ENCODE measurements around the gene NPB.

NPB gene

DNA sequence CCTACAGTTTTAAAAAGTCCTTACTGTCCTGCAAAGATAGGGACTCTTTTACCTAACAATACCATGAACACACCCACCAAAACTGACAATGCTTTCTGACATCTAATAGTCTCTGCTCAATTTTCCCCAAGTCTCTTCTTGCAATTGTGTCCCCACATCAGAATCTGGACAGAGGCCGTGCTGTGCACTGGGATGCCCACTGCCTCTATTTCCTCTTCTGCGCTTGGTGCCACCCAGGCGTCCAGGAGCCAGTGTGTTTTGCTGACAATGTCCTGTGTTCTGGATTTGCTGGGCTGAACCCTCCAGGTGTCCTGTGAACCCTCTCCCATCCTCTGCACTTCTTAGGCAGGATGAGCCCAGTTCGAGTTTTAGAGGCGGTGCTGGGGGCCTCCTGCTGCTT, 24.5 kb upstream of the NPB start:
- DNase-seq, result no peak
- H3K36me3 ChIP-seq (replicated peaks; ENCODE audit: insufficient read depth, low read length), result no peaks in the 10 kb centered on the region
- H3K4me1 ChIP-seq (ENCODE audit: low read length), result no peaks in the 10 kb centered on the region
- H3K27me3 ChIP-seq (replicated peaks; ENCODE audit: insufficient read depth, low read length), result no peaks in the 10 kb centered on the region
- H3K9me3 ChIP-seq (replicated peaks; ENCODE audit: insufficient read depth, low read length), result no peaks in the 10 kb centered on the region
- H3K9me2 ChIP-seq (replicated peaks; ENCODE audit: insufficient read depth, low read length), result no peaks in the 10 kb centered on the region
- H3K27ac ChIP-seq (ENCODE audit: low read length), result no peak overlapping the region
- H3F3A ChIP-seq (ENCODE audit: insufficient read depth, low read length), result peaks cover 12% of the 10 kb centered on the region
- H4K20me1 ChIP-seq (ENCODE audit: insufficient read depth, low read length), result no peaks in the 10 kb centered on the region
- no peaks in the 10 kb centered on the region for H3K79me2 ChIP-seq (ENCODE audit: low read length)
- no peak overlapping the region for H3K4me3 ChIP-seq (ENCODE audit: low read length)
- no peak overlapping the region for H3K9ac ChIP-seq (ENCODE audit: low read length)
- TF ChIP-seq, protein P1, sequence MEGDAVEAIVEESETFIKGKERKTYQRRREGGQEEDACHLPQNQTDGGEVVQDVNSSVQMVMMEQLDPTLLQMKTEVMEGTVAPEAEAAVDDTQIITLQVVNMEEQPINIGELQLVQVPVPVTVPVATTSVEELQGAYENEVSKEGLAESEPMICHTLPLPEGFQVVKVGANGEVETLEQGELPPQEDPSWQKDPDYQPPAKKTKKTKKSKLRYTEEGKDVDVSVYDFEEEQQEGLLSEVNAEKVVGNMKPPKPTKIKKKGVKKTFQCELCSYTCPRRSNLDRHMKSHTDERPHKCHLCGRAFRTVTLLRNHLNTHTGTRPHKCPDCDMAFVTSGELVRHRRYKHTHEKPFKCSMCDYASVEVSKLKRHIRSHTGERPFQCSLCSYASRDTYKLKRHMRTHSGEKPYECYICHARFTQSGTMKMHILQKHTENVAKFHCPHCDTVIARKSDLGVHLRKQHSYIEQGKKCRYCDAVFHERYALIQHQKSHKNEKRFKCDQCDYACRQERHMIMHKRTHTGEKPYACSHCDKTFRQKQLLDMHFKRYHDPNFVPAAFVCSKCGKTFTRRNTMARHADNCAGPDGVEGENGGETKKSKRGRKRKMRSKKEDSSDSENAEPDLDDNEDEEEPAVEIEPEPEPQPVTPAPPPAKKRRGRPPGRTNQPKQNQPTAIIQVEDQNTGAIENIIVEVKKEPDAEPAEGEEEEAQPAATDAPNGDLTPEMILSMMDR (IDR thresholded peaks at IDR 0.05; ENCODE audit: low read length), result no peak
- TF ChIP-seq EZH2phosphoT487 (IDR thresholded peaks at IDR 0.05; ENCODE audit: low read length) (no peak), EZH2 (optimal IDR thresholded peaks at IDR 0.05; ENCODE audit: low read depth, low read length) (no peak)
- H2AFZ ChIP-seq (ENCODE audit: low read length), result no peak overlapping the region
- no peak overlapping the region for H3K4me2 ChIP-seq (ENCODE audit: low read depth, low read length)

DNA sequence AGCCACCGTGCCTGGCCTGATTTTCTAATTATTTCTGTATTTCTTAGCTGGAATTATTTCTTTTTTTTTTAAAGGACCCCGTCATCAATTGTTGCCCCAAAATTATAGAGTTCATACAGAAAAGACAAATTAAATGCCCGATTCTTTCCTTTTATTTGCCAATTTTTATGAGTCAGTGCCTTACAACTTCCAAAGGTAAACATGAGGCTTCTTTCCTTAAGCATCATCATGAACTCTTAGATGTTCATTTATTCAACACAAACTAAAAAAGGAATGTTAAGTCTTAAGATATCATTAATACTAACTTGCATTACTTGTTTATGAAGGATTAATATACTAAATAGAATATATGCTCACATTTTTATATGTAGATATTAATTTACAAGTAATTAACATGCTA, 23.7 kb upstream of the NPB start:
- H3K27ac ChIP-seq (ENCODE audit: low read length), result no peak overlapping the region
- H3K36me3 ChIP-seq (replicated peaks; ENCODE audit: insufficient read depth, low read length), result no peaks in the 10 kb centered on the region

DNA sequence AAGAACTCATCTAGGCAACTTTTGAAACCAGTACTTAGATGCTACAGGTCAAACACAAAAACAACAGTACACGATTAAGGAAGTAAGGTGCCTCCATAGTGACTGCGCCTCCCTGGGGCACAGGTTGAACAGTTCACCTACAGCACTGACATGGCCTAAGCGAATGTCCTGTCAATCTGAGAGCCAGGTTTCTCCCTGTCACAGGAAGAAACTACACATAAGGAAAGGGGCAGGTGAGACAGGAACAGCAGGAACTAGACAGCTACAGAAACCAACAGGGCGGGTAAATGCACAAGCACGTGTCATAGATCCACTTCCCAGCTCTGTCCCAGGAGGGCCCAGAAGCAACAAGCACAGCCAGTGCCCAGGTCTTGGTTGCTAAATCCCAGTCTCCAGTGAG, 22.9 kb upstream of the NPB start:
- Histone ChIP-seq H3K4me2 (ENCODE audit: low read depth, low read length) (no peak overlapping the region), H3K36me3 (replicated peaks; ENCODE audit: insufficient read depth, low read length) (no peaks in the 10 kb centered on the region), H3K27ac (ENCODE audit: low read length) (no peak overlapping the region), H3K4me1 (ENCODE audit: low read length) (no peaks in the 10 kb centered on the region), H3K4me3 (ENCODE audit: low read length) (no peak overlapping the region), H3K9ac (ENCODE audit: low read length) (no peak overlapping the region), H3K9me3 (replicated peaks; ENCODE audit: insufficient read depth, low read length) (no peaks in the 10 kb centered on the region), H3K79me2 (ENCODE audit: low read length) (no peaks in the 10 kb centered on the region), H2AFZ (ENCODE audit: low read length) (no peak overlapping the region), H3K9me2 (replicated peaks; ENCODE audit: insufficient read depth, low read length) (no peaks in the 10 kb centered on the region), H3K27me3 (replicated peaks; ENCODE audit: insufficient read depth, low read length) (no peaks in the 10 kb centered on the region), H3F3A (ENCODE audit: insufficient read depth, low read length) (peaks cover 6% of the 10 kb centered on the region; the same call in 1 of the 2 replicates), H4K20me1 (ENCODE audit: insufficient read depth, low read length) (no peaks in the 10 kb centered on the region)
- no peak for DNase-seq
- no peak for TF ChIP-seq EZH2phosphoT487 (IDR thresholded peaks at IDR 0.05; ENCODE audit: low read length)
- TF ChIP-seq EZH2 (optimal IDR thresholded peaks at IDR 0.05; ENCODE audit: low read depth, low read length), result no peak
- TF ChIP-seq, protein P1 (IDR thresholded peaks at IDR 0.05; ENCODE audit: low read length), result no peak

More for the DNA sequence above, 23.7 kb upstream of the NPB start:
- H3K79me2 ChIP-seq (ENCODE audit: low read length), result no peaks in the 10 kb centered on the region
- H3K4me2 ChIP-seq (ENCODE audit: low read depth, low read length), result no peak overlapping the region
- H3K4me3 ChIP-seq (ENCODE audit: low read length), result no peak overlapping the region
- DNase-seq, result no peak
- no peak overlapping the region for H2AFZ ChIP-seq (ENCODE audit: low read length)
- H3K27me3 ChIP-seq (replicated peaks; ENCODE audit: insufficient read depth, low read length), result no peaks in the 10 kb centered on the region
- no peaks in the 10 kb centered on the region for H3K9me2 ChIP-seq (replicated peaks; ENCODE audit: insufficient read depth, low read length)
- H3K9ac ChIP-seq (ENCODE audit: low read length), result no peak overlapping the region
- H3K9me3 ChIP-seq (replicated peaks; ENCODE audit: insufficient read depth, low read length), result no peaks in the 10 kb centered on the region
- no peaks in the 10 kb centered on the region for H3K4me1 ChIP-seq (ENCODE audit: low read length)
- H4K20me1 ChIP-seq (ENCODE audit: insufficient read depth, low read length), result no peaks in the 10 kb centered on the region
- no peak for TF ChIP-seq EZH2phosphoT487 (IDR thresholded peaks at IDR 0.05; ENCODE audit: low read length)
- H3F3A ChIP-seq (ENCODE audit: insufficient read depth, low read length), result peaks cover 12% of the 10 kb centered on the region

DNA sequence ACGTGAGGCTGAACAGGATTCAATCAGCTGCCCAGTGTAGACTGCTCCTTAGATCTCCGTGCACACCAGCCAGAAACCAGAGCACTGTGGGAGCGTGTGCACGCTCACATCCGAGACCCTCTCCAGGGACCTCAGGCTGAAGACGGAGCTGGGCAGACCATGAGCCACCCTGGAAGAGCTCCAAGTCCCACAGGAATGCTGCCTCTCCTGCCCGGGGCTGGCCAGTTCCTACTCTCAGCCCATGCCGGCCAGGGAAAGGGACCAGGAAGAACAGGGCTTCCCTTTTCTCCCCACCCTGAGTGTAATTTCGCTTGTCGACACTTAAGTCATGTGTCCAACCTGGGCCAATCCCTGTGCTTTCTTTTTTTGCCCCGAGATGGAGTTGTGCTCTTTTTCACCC, 17.5 kb upstream of the NPB start:
- no peak overlapping the region for H3K9ac ChIP-seq (ENCODE audit: low read length)
- no peaks in the 10 kb centered on the region for H3K27me3 ChIP-seq (replicated peaks; ENCODE audit: insufficient read depth, low read length)
- H3K4me3 ChIP-seq (ENCODE audit: low read length), result no peak overlapping the region
- TF ChIP-seq EZH2 (optimal IDR thresholded peaks at IDR 0.05; ENCODE audit: low read depth, low read length), result no peak
- TF ChIP-seq EZH2phosphoT487 (IDR thresholded peaks at IDR 0.05; ENCODE audit: low read length), result no peak
- no peak overlapping the region for H3K27ac ChIP-seq (ENCODE audit: low read length)
- peaks cover 2% of the 10 kb centered on the region for H3K4me1 ChIP-seq (ENCODE audit: low read length)
- H3F3A ChIP-seq (ENCODE audit: insufficient read depth, low read length), result peaks cover 4% of the 10 kb centered on the region; the same call in 1 of the 2 replicates
- H3K4me2 ChIP-seq (ENCODE audit: low read depth, low read length), result no peak overlapping the region
- no peaks in the 10 kb centered on the region for H4K20me1 ChIP-seq (ENCODE audit: insufficient read depth, low read length)
- H3K9me2 ChIP-seq (replicated peaks; ENCODE audit: insufficient read depth, low read length), result no peaks in the 10 kb centered on the region
- no peaks in the 10 kb centered on the region for H3K9me3 ChIP-seq (replicated peaks; ENCODE audit: insufficient read depth, low read length)
- peaks cover 23% of the 10 kb centered on the region for H3K36me3 ChIP-seq (replicated peaks; ENCODE audit: insufficient read depth, low read length)
- no peak for DNase-seq
- peaks cover 38% of the 10 kb centered on the region for H3K79me2 ChIP-seq (ENCODE audit: low read length)
- no peak overlapping the region for H2AFZ ChIP-seq (ENCODE audit: low read length)
